IPS-15b (cell line): ENCODE data around the gene TBC1D22A.

ENCODE experiments used
- H3K27me3 ChIP-seq: one replicate; pipeline ENCODE4 v1.6.1; 2013; ENCODE audit warnings: low read length; ENCODE audit not compliant: control insufficient read depth, insufficient read depth
- H3K36me3 ChIP-seq: one replicate; pipeline ENCODE4 v1.6.1; 2013; ENCODE audit warnings: low read length; ENCODE audit not compliant: control insufficient read depth, insufficient read depth
- H3K4me1 ChIP-seq: one replicate; pipeline ENCODE4 v1.6.1; 2013; ENCODE audit warnings: mild to moderate bottlenecking, low read length; ENCODE audit not compliant: control insufficient read depth, insufficient read depth
- H3K4me3 ChIP-seq: one replicate; pipeline ENCODE4 v1.5.1; 2013; ENCODE audit warnings: low read depth, low read length
- H3K9ac ChIP-seq: one replicate; pipeline ENCODE4 v1.6.1; 2013; ENCODE audit warnings: low read depth, mild to moderate bottlenecking, low read length
- H3K9me3 ChIP-seq: one replicate; pipeline ENCODE4 v1.6.1; 2013; ENCODE audit warnings: mild to moderate bottlenecking, low read length; ENCODE audit not compliant: control insufficient read depth, insufficient read depth

Gene TBC1D22A

GRCh38 chr22:46994983-46995382 lies 232.5 kb downstream of the TBC1D22A start:
- H3K9me3 ChIP-seq, result no peaks in the 10 kb centered on the region

GRCh38 chr22:46995501-46996360 lies 233.3 kb downstream of the TBC1D22A start:
- Histone ChIP-seq H3K9ac (no peak overlapping the region), H3K4me1 (no peaks in the 10 kb centered on the region), H3K36me3 (no peaks in the 10 kb centered on the region), H3K27me3 (no peaks in the 10 kb centered on the region), H3K9me3 (no peaks in the 10 kb centered on the region), H3K4me3 (no peak overlapping the region)

More at GRCh38 chr22:46994983-46995382, 232.5 kb downstream of the TBC1D22A start:
- H3K4me1 ChIP-seq, result no peaks in the 10 kb centered on the region
- no peak overlapping the region for H3K4me3 ChIP-seq
- H3K9ac ChIP-seq, result no peak overlapping the region
- no peaks in the 10 kb centered on the region for H3K36me3 ChIP-seq
- H3K27me3 ChIP-seq, result no peaks in the 10 kb centered on the region

GRCh38 chr22:46996595-46997310 lies 234.3 kb downstream of the TBC1D22A start:
- Histone ChIP-seq H3K27me3 (no peaks in the 10 kb centered on the region), H3K9ac (no peak overlapping the region), H3K4me1 (no peaks in the 10 kb centered on the region), H3K4me3 (no peak overlapping the region), H3K36me3 (no peaks in the 10 kb centered on the region), H3K9me3 (no peaks in the 10 kb centered on the region)

GRCh38 chr22:46997311-46997970 lies 235.0 kb downstream of the TBC1D22A start:
- Histone ChIP-seq H3K9me3 (no peaks in the 10 kb centered on the region), H3K36me3 (no peaks in the 10 kb centered on the region), H3K27me3 (no peaks in the 10 kb centered on the region), H3K9ac (no peak overlapping the region), H3K4me3 (no peak overlapping the region), H3K4me1 (no peaks in the 10 kb centered on the region)

- no peaks in the 10 kb centered on the region for H3K4me1 ChIP-seq
- H3K36me3 ChIP-seq, result no peaks in the 10 kb centered on the region
- H3K9me3 ChIP-seq, result no peaks in the 10 kb centered on the region
- H3K27me3 ChIP-seq, result no peaks in the 10 kb centered on the region
- no peak overlapping the region for H3K9ac ChIP-seq
- no peak overlapping the region for H3K4me3 ChIP-seq
These were observed 235.9 kb downstream of the TBC1D22A start for GRCh38 chr22:46998331-46998730.

GRCh38 chr22:47000256-47000655 lies 237.8 kb downstream of the TBC1D22A start:
- Histone ChIP-seq H3K36me3 (no peaks in the 10 kb centered on the region), H3K4me1 (no peaks in the 10 kb centered on the region), H3K9ac (no peak overlapping the region)

GRCh38 chr22:47000888-47001287 lies 238.4 kb downstream of the TBC1D22A start:
- H3K4me3 ChIP-seq, result no peak overlapping the region
- no peaks in the 10 kb centered on the region for H3K27me3 ChIP-seq
- H3K36me3 ChIP-seq, result no peaks in the 10 kb centered on the region
- H3K9me3 ChIP-seq, result no peaks in the 10 kb centered on the region
- no peak overlapping the region for H3K9ac ChIP-seq
- H3K4me1 ChIP-seq, result no peaks in the 10 kb centered on the region

More at GRCh38 chr22:47000256-47000655, 237.8 kb downstream of the TBC1D22A start:
- no peaks in the 10 kb centered on the region for H3K27me3 ChIP-seq
- H3K4me3 ChIP-seq, result no peak overlapping the region
- no peaks in the 10 kb centered on the region for H3K9me3 ChIP-seq

- Histone ChIP-seq H3K36me3 (no peaks in the 10 kb centered on the region), H3K9me3 (no peaks in the 10 kb centered on the region), H3K4me3 (no peak overlapping the region), H3K4me1 (no peaks in the 10 kb centered on the region), H3K9ac (no peak overlapping the region), H3K27me3 (no peaks in the 10 kb centered on the region)
These were observed 238.8 kb downstream of the TBC1D22A start for GRCh38 chr22:47001288-47001687.

- H3K9ac ChIP-seq, result no peak overlapping the region
- H3K36me3 ChIP-seq, result no peaks in the 10 kb centered on the region
- no peak overlapping the region for H3K4me3 ChIP-seq
- H3K27me3 ChIP-seq, result no peaks in the 10 kb centered on the region
- H3K4me1 ChIP-seq, result no peaks in the 10 kb centered on the region
- H3K9me3 ChIP-seq, result no peaks in the 10 kb centered on the region
These were observed 240.2 kb downstream of the TBC1D22A start for GRCh38 chr22:47002692-47003091.

GRCh38 chr22:47005506-47006408 lies 243.3 kb downstream of the TBC1D22A start:
- no peaks in the 10 kb centered on the region for H3K36me3 ChIP-seq
- no peak overlapping the region for H3K9ac ChIP-seq
- H3K4me1 ChIP-seq, result no peaks in the 10 kb centered on the region
- no peaks in the 10 kb centered on the region for H3K9me3 ChIP-seq
- H3K4me3 ChIP-seq, result no peak overlapping the region
- H3K27me3 ChIP-seq, result no peaks in the 10 kb centered on the region

- no peak overlapping the region for H3K9ac ChIP-seq
- H3K4me3 ChIP-seq, result no peak overlapping the region
- H3K27me3 ChIP-seq, result no peaks in the 10 kb centered on the region
- H3K9me3 ChIP-seq, result no peaks in the 10 kb centered on the region
- H3K4me1 ChIP-seq, result no peaks in the 10 kb centered on the region
- no peaks in the 10 kb centered on the region for H3K36me3 ChIP-seq
These were observed 244.0 kb downstream of the TBC1D22A start for GRCh38 chr22:47006433-47006832.
